Measurements from ENCODE around the gene PODXL2. TPM values are rescaled to one million over a fixed set of nuclear protein-coding genes. Genes with fewer than 3 reads are reported as not detected.

The PODXL2 gene
- 1 to 10 TPM; 3.4 to 5.9 (median 4.3) TPM for total RNA-seq

- H3K9me3 Mint-ChIP-seq = no peaks in the 10 kb centered on the region
- peak; percentile 57 to 70 for ATAC-seq
- DNase-seq = peak; percentile 30
- H3K36me3 Mint-ChIP-seq (ENCODE audit: insufficient read depth) = no peaks in the 10 kb centered on the region
- H3K4me3 Mint-ChIP-seq = peak within 1 kb of the TSS; percentile 79
- peaks cover 28% of the 10 kb centered on the region for H3K27me3 Mint-ChIP-seq (ENCODE audit: low read depth)
- H3K4me1 Mint-ChIP-seq (ENCODE audit: low read depth) = peaks cover 37% of the 10 kb centered on the region
These were observed at the start of gene PODXL2 for GRCh38 chr3:127628788-127629466. Gene PODXL2 (plus strand): TSS chr3:127629185. CDS start chr3:127629220, 35 bp downstream.

GRCh38 chr3:127580327-127581060 is 48.5 kb upstream of the PODXL2 start:
- Mint-ChIP-seq H3K4me3 (no peak overlapping the region), H3K36me3 (ENCODE audit: insufficient read depth) (peaks cover 2% of the 10 kb centered on the region), H3K9me3 (no peaks in the 10 kb centered on the region), H3K27me3 (ENCODE audit: low read depth) (no peaks in the 10 kb centered on the region), H3K4me1 (ENCODE audit: low read depth) (peaks cover 17% of the 10 kb centered on the region)
- ATAC-seq = no peak
- DNase-seq = no peak

- Mint-ChIP-seq H3K36me3 (ENCODE audit: insufficient read depth) (no peaks in the 10 kb centered on the region), H3K4me1 (ENCODE audit: low read depth) (peaks cover 34% of the 10 kb centered on the region), H3K27me3 (ENCODE audit: low read depth) (no peaks in the 10 kb centered on the region), H3K9me3 (no peaks in the 10 kb centered on the region), H3K4me3 (no peak overlapping the region)
- ATAC-seq (no peak), DNase-seq (no peak)
These were observed 44.3 kb upstream of the PODXL2 start for GRCh38 chr3:127584734-127585133.

- H3K36me3 Mint-ChIP-seq (ENCODE audit: insufficient read depth) = no peaks in the 10 kb centered on the region
- H3K9me3 Mint-ChIP-seq = no peaks in the 10 kb centered on the region
- peaks cover 33% of the 10 kb centered on the region for H3K4me1 Mint-ChIP-seq (ENCODE audit: low read depth)
- no peak overlapping the region for H3K4me3 Mint-ChIP-seq
- DNase-seq (no peak), ATAC-seq (no peak)
- H3K27me3 Mint-ChIP-seq (ENCODE audit: low read depth) = no peaks in the 10 kb centered on the region
These were observed 43.7 kb upstream of the PODXL2 start for GRCh38 chr3:127585163-127585812.

GRCh38 chr3:127585813-127586413 is 43.1 kb upstream of the PODXL2 start:
- Mint-ChIP-seq H3K27me3 (ENCODE audit: low read depth) (no peaks in the 10 kb centered on the region), H3K4me3 (no peak overlapping the region), H3K4me1 (ENCODE audit: low read depth) (peaks cover 29% of the 10 kb centered on the region), H3K36me3 (ENCODE audit: insufficient read depth) (no peaks in the 10 kb centered on the region), H3K9me3 (no peaks in the 10 kb centered on the region)
- ATAC-seq (no peak), DNase-seq (no peak)

GRCh38 chr3:127587876-127588275 is 41.1 kb upstream of the PODXL2 start:
- Mint-ChIP-seq H3K4me1 (ENCODE audit: low read depth) (peaks cover 36% of the 10 kb centered on the region), H3K36me3 (ENCODE audit: insufficient read depth) (no peaks in the 10 kb centered on the region), H3K4me3 (no peak overlapping the region), H3K27me3 (ENCODE audit: low read depth) (no peaks in the 10 kb centered on the region), H3K9me3 (no peaks in the 10 kb centered on the region)
- ATAC-seq (no peak), DNase-seq (no peak)

GRCh38 chr3:127588806-127589577 is 40.0 kb upstream of the PODXL2 start:
- peak overlapping the region; percentile 87 for H3K4me3 Mint-ChIP-seq
- H3K4me1 Mint-ChIP-seq (ENCODE audit: low read depth) = peaks cover 36% of the 10 kb centered on the region
- peak in 1 of 2 donors; percentile 4 for ATAC-seq
- DNase-seq = no peak
- no peaks in the 10 kb centered on the region for H3K36me3 Mint-ChIP-seq (ENCODE audit: insufficient read depth)
- H3K27me3 Mint-ChIP-seq (ENCODE audit: low read depth) = no peaks in the 10 kb centered on the region
- H3K9me3 Mint-ChIP-seq = no peaks in the 10 kb centered on the region

GRCh38 chr3:127589600-127590281 is 39.2 kb upstream of the PODXL2 start:
- no peaks in the 10 kb centered on the region for H3K9me3 Mint-ChIP-seq
- H3K4me1 Mint-ChIP-seq (ENCODE audit: low read depth) = peaks cover 34% of the 10 kb centered on the region
- no peaks in the 10 kb centered on the region for H3K36me3 Mint-ChIP-seq (ENCODE audit: insufficient read depth)
- ATAC-seq (no peak), DNase-seq (no peak)
- H3K27me3 Mint-ChIP-seq (ENCODE audit: low read depth) = no peaks in the 10 kb centered on the region
- H3K4me3 Mint-ChIP-seq = peak overlapping the region; percentile 92

GRCh38 chr3:127590282-127590592 is 38.7 kb upstream of the PODXL2 start:
- Mint-ChIP-seq H3K9me3 (no peaks in the 10 kb centered on the region), H3K4me1 (ENCODE audit: low read depth) (peaks cover 29% of the 10 kb centered on the region), H3K27me3 (ENCODE audit: low read depth) (no peaks in the 10 kb centered on the region), H3K4me3 (peak overlapping the region; percentile 92), H3K36me3 (ENCODE audit: insufficient read depth) (no peaks in the 10 kb centered on the region)
- DNase-seq (no peak), ATAC-seq (peak; percentile 37 to 39)

- ATAC-seq (peak; percentile 82 to 84), DNase-seq (peak; percentile 72)
- peaks cover 27% of the 10 kb centered on the region for H3K4me1 Mint-ChIP-seq (ENCODE audit: low read depth)
- no peaks in the 10 kb centered on the region for H3K27me3 Mint-ChIP-seq (ENCODE audit: low read depth)
- peak within 1 kb of the TSS; percentile 92 for H3K4me3 Mint-ChIP-seq
- H3K9me3 Mint-ChIP-seq = no peaks in the 10 kb centered on the region
- no peaks in the 10 kb centered on the region for H3K36me3 Mint-ChIP-seq (ENCODE audit: insufficient read depth)
These were observed 38.2 kb upstream of the PODXL2 start, which contains the start of gene TPRA1 for GRCh38 chr3:127590593-127591465. Gene TPRA1 (minus strand): TSS chr3:127590733. CDS start chr3:127580146, 10,587 bp downstream.

GRCh38 chr3:127593178-127593577 is 35.8 kb upstream of the PODXL2 start:
- Mint-ChIP-seq H3K9me3 (no peaks in the 10 kb centered on the region), H3K4me3 (no peak overlapping the region), H3K36me3 (ENCODE audit: insufficient read depth) (no peaks in the 10 kb centered on the region), H3K4me1 (ENCODE audit: low read depth) (peaks cover 19% of the 10 kb centered on the region), H3K27me3 (ENCODE audit: low read depth) (no peaks in the 10 kb centered on the region)
- DNase-seq (no peak), ATAC-seq (no peak)

GRCh38 chr3:127595303-127595702 is 33.7 kb upstream of the PODXL2 start:
- H3K27me3 Mint-ChIP-seq (ENCODE audit: low read depth) = no peaks in the 10 kb centered on the region
- peaks cover 3% of the 10 kb centered on the region for H3K36me3 Mint-ChIP-seq (ENCODE audit: insufficient read depth)
- ATAC-seq (no peak), DNase-seq (no peak)
- H3K4me3 Mint-ChIP-seq = no peak overlapping the region
- no peaks in the 10 kb centered on the region for H3K9me3 Mint-ChIP-seq
- peaks cover 19% of the 10 kb centered on the region for H3K4me1 Mint-ChIP-seq (ENCODE audit: low read depth)
